SIG-M5 treated with dmso at 0.1 percent for 504 hours (cell line): ENCODE data around the gene LAMB1.

Experiments used
- DNase-seq: peaks from one replicate; lab custom pipeline; 2025; ENCODE audit not compliant: unreplicated experiment; lab: John Stamatoyannopoulos, UW

LAMB1 gene

GRCh38 chr7:108018668-108019067, 15.7 kb upstream of the LAMB1 start:
- DNase-seq: no peak

GRCh38 chr7:108017776-108018151, 14.8 kb upstream of the LAMB1 start:
- DNase-seq: no peak

GRCh38 chr7:108016841-108017775, 14.1 kb upstream of the LAMB1 start:
- DNase-seq: peak; percentile 19

- no peak for DNase-seq
Observed at GRCh38 chr7:108015740-108016139, 12.8 kb upstream of the LAMB1 start.

- DNase-seq: no peak
Observed at GRCh38 chr7:108014747-108015682, 12.1 kb upstream of the LAMB1 start.

GRCh38 chr7:108014215-108014614, 11.3 kb upstream of the LAMB1 start:
- DNase-seq: no peak

- peak; percentile 14 for DNase-seq
Observed at GRCh38 chr7:108012499-108013430, 9.8 kb upstream of the LAMB1 start.

- no peak for DNase-seq
Observed at GRCh38 chr7:108010377-108010776, 7.4 kb upstream of the LAMB1 start.

- DNase-seq: no peak
Observed at GRCh38 chr7:108009873-108010272, 6.9 kb upstream of the LAMB1 start.

GRCh38 chr7:108008827-108009226, 5.9 kb upstream of the LAMB1 start:
- no peak for DNase-seq

GRCh38 chr7:108008240-108008639, 5.3 kb upstream of the LAMB1 start:
- DNase-seq: no peak

GRCh38 chr7:108007762-108008161, 4.8 kb upstream of the LAMB1 start:
- no peak for DNase-seq

GRCh38 chr7:108007261-108007660, 4.3 kb upstream of the LAMB1 start:
- no peak for DNase-seq

- DNase-seq: no peak
Observed at GRCh38 chr7:108004220-108005142, 1.5 kb upstream of the LAMB1 start.

GRCh38 chr7:108003599-108003935, 606 bp upstream of the LAMB1 start:
- no peak for DNase-seq

- no peak for DNase-seq
Observed at GRCh38 chr7:108001764-108002725, 916 bp downstream of the LAMB1 start.

GRCh38 chr7:108000875-108001763, 1.8 kb downstream of the LAMB1 start:
- no peak for DNase-seq
